ENCODE results near the gene ILK.

ILK gene

GRCh38 chr11:6607190-6607795 is 3.7 kb downstream of the ILK start:
- no peak for DNase-seq

GRCh38 chr11:6608011-6608410 is 4.4 kb downstream of the ILK start:
- DNase-seq = no peak

- no peak for DNase-seq
Observed at GRCh38 chr11:6608726-6609501, 5.3 kb downstream of the ILK start.

GRCh38 chr11:6609502-6610015 is 6.0 kb downstream of the ILK start:
- no peak for DNase-seq

- DNase-seq = no peak
Observed at GRCh38 chr11:6610591-6610990, 7.0 kb downstream of the ILK start.

- peak; percentile 31 for DNase-seq
Observed at GRCh38 chr11:6611092-6611962, 7.8 kb downstream of the ILK start.

GRCh38 chr11:6611963-6612212 is 8.3 kb downstream of the ILK start:
- no peak for DNase-seq

- peak; percentile 95 for DNase-seq
Observed at GRCh38 chr11:6612213-6613041, 8.9 kb downstream of the ILK start, which contains the start of gene TAF10. Gene TAF10, minus strand, starts transcription at chr11:6612216. Its CDS starts 27 bp downstream, at chr11:6612189.

GRCh38 chr11:6613496-6613895 is 9.9 kb downstream of the ILK start:
- no peak for DNase-seq

- DNase-seq = no peak
Observed at GRCh38 chr11:6614446-6614845, 10.9 kb downstream of the ILK start.

GRCh38 chr11:6615046-6615445 is 11.5 kb downstream of the ILK start:
- DNase-seq = no peak

GRCh38 chr11:6615882-6616585 is 12.5 kb downstream of the ILK start:
- DNase-seq = no peak

- no peak for DNase-seq
Observed at GRCh38 chr11:6616596-6617250, 13.1 kb downstream of the ILK start.

- no peak for DNase-seq
Observed at GRCh38 chr11:6617315-6617781, 13.8 kb downstream of the ILK start.

GRCh38 chr11:6618117-6619003 is 14.8 kb downstream of the ILK start:
- DNase-seq = peak; percentile 55

GRCh38 chr11:6619004-6619745 is 15.6 kb downstream of the ILK start, which contains the start of gene TPP1:
Gene TPP1, minus strand, starts transcription at chr11:6619422. Its CDS starts 22 bp downstream, at chr11:6619400.
- peak; percentile 80 for DNase-seq

- DNase-seq = no peak
Observed at GRCh38 chr11:6620636-6621035, 17.1 kb downstream of the ILK start.

GRCh38 chr11:6621711-6622211 is 18.2 kb downstream of the ILK start:
- DNase-seq = no peak

Data from T-helper 9 cell (primary cell).